HG03064 (cell line): ENCODE data around the gene PPP1R16B.
A peak's percentile ranks its signal among the peaks of the same experiment; 100 is the strongest.

Source experiments
- ATAC-seq: cut with Tn5 transposase; IDR thresholded peaks from one replicate; pipeline ENCODE4 v1.9.1; 2021; ENCODE audit warnings: low read depth; ENCODE audit not compliant: unreplicated experiment

Gene PPP1R16B

GRCh38 chr20:38825901-38826625 is 20.6 kb downstream of the PPP1R16B start:
- no peak for ATAC-seq

- no peak for ATAC-seq
Observed at GRCh38 chr20:38827770-38828281, 22.3 kb downstream of the PPP1R16B start.

GRCh38 chr20:38828514-38829295 is 23.2 kb downstream of the PPP1R16B start:
- ATAC-seq = no peak

GRCh38 chr20:38829296-38829875 is 23.9 kb downstream of the PPP1R16B start:
- no peak for ATAC-seq

GRCh38 chr20:38830356-38830755 is 24.9 kb downstream of the PPP1R16B start:
- no peak for ATAC-seq

- no peak for ATAC-seq
Observed at GRCh38 chr20:38831049-38831691, 25.7 kb downstream of the PPP1R16B start.

GRCh38 chr20:38831995-38832620 is 26.6 kb downstream of the PPP1R16B start:
- ATAC-seq = no peak

GRCh38 chr20:38833154-38833856 is 27.8 kb downstream of the PPP1R16B start:
- ATAC-seq = no peak

- ATAC-seq = no peak
Observed at GRCh38 chr20:38833857-38834164, 28.3 kb downstream of the PPP1R16B start.

GRCh38 chr20:38834868-38835267 is 29.4 kb downstream of the PPP1R16B start:
- ATAC-seq = no peak

GRCh38 chr20:38835792-38836191 is 30.3 kb downstream of the PPP1R16B start:
- no peak for ATAC-seq

GRCh38 chr20:38836991-38837390 is 31.5 kb downstream of the PPP1R16B start:
- no peak for ATAC-seq

GRCh38 chr20:38838326-38838725 is 32.8 kb downstream of the PPP1R16B start:
- no peak for ATAC-seq

GRCh38 chr20:38839563-38839962 is 34.1 kb downstream of the PPP1R16B start:
- ATAC-seq = no peak

GRCh38 chr20:38840053-38840893 is 34.8 kb downstream of the PPP1R16B start:
- no peak for ATAC-seq

GRCh38 chr20:38840894-38841470 is 35.5 kb downstream of the PPP1R16B start:
- no peak for ATAC-seq

GRCh38 chr20:38841570-38841969 is 36.1 kb downstream of the PPP1R16B start:
- no peak for ATAC-seq

GRCh38 chr20:38842026-38842425 is 36.5 kb downstream of the PPP1R16B start:
- ATAC-seq = peak; percentile 44

GRCh38 chr20:38842558-38842981 is 37.1 kb downstream of the PPP1R16B start:
- ATAC-seq = peak; percentile 87
